Smooth muscle cell of the pulmonary artery (primary cell): Measurements from ENCODE around the gene NMRK1. TPM values are rescaled to one million over a fixed set of nuclear protein-coding genes. Genes with fewer than 3 reads are reported as not detected.

ENCODE experiments used
- total RNA-seq: library from RNA; depleted of rRNA; stranded (reverse); fragments of >200 nt; gene quantifications from 2 replicates; pipeline ENCODE4 v1.2.3, GENCODE V29; 2014

NMRK1 gene
- total RNA-seq = 11.5 and 25.4 TPM in 2 replicates

GRCh38 chr9:75087824-75088645 is at the start of gene NMRK1, which contains the start of gene OSTF1:
NMRK1 (minus strand) TSS chr9:75088155; CDS start chr9:75083115, 5,040 bp downstream.
OSTF1 (plus strand) TSS chr9:75088514; CDS start chr9:75088693, 179 bp downstream.

Other genes with a start within 250 kb of the NMRK1 start
- gene TRPM6, start 200.2 kb downstream of the NMRK1 start, total RNA-seq = 0.03 and 0.07 TPM in 2 replicates
- gene C9orf40, start 135.2 kb downstream of the NMRK1 start, total RNA-seq = 2.9 and 3.2 TPM in 2 replicates
- 24.6 and 25.4 TPM in 2 replicates for gene CARNMT1, start 59.9 kb downstream of the NMRK1 start, total RNA-seq
- gene OSTF1, start 359 bp upstream of the NMRK1 start, total RNA-seq = 31.4 and 39.7 TPM in 2 replicates